ENCODE data around the gene CDKN2AIP.

CDKN2AIP gene

DNA sequence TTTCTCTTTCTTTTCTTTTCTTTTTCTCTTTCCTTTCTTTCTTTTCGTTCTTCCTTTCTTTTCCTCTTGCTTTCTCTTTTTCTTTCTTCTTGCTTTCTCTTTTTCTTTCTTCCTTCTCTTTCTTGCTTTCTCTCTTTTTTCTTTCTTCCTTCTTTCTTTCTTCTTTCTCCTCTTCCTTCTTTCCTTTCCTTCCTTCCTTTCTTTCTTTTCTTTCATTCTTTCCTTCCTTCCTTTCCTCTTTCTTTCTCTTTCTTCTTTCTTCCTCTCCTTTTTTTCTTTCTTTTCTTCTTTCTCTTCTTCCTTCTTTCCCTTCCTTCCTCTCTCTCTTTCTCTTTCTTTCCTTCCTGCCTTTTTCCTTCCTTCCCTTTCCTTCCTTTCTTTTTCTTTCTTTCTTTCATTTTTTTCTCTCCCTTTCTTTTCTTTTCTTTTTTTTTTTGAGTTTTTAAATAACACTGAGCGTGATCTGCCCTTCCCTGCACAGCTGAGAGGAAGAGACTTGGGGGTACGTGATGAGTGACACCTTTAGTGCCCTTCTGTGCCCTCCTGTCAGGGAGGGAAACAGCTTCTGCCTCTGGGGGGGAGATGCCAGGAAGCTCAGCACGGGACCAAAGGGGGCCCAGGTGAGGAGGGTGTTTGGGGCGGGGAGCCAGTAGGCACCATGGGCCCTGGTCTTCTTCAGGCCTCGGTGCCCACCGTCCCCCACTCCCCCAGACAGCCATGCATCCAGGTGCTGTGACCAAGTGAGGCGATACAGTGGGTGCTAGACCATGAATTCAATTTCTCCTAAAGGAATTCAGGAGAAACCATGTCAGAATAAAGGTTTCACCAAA is 36.6 kb upstream of the CDKN2AIP start:
- Histone ChIP-seq H3K4me1 (ENCODE audit: insufficient read depth, insufficient read length) (no peaks in the 10 kb centered on the region), H3K9me3 (ENCODE audit: insufficient read depth, low read length) (no peaks in the 10 kb centered on the region), H3K4me3 (ENCODE audit: insufficient read length, low read depth) (no peak overlapping the region), H3K27me3 (ENCODE audit: insufficient read depth, insufficient read length) (no peaks in the 10 kb centered on the region), H3K9ac (ENCODE audit: insufficient read length, low read depth) (no peak overlapping the region), H3K36me3 (ENCODE audit: insufficient read depth, insufficient read length, low read length) (no peaks in the 10 kb centered on the region)
- no peak for TF ChIP-seq SUZ12 (IDR thresholded peaks at IDR 0.05; ENCODE audit: extremely low read depth, insufficient read depth, insufficient read length)
- TF ChIP-seq YY1 (IDR thresholded peaks at IDR 0.05; ENCODE audit: insufficient read depth, insufficient read length): no peak
- no peak for TF ChIP-seq ZNF274 (IDR thresholded peaks at IDR 0.05; ENCODE audit: low read depth, low read length)
- DNase-seq (ENCODE audit: low read depth, low spot score): no peak

DNA sequence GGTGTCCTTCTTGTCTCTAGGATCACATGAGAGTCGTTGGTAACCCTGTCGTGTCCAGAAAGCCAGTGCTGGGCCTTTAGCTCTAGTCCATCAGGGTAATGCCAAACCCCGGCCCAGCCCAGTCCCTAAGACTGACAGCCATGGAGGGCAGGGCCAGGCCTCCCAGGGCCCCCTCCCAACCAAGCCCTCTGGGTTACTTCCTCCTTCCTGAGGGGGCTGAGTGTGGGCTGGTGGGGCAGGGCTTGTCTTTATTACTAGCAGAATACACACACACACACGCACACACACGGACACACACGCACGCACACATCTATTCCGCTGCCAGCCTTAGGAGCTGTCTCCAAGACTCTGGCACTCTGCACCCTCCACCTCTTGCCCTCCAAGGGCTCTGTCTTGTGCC is 35.6 kb upstream of the CDKN2AIP start:
- no peak for TF ChIP-seq ZNF274 (IDR thresholded peaks at IDR 0.05; ENCODE audit: low read depth, low read length)
- no peak for TF ChIP-seq YY1 (IDR thresholded peaks at IDR 0.05; ENCODE audit: insufficient read depth, insufficient read length)
- no peak for TF ChIP-seq SUZ12 (IDR thresholded peaks at IDR 0.05; ENCODE audit: extremely low read depth, insufficient read depth, insufficient read length)
- Histone ChIP-seq H3K4me3 (ENCODE audit: insufficient read length, low read depth) (no peak overlapping the region), H3K9me3 (ENCODE audit: insufficient read depth, low read length) (no peaks in the 10 kb centered on the region), H3K27me3 (ENCODE audit: insufficient read depth, insufficient read length) (no peaks in the 10 kb centered on the region), H3K4me1 (ENCODE audit: insufficient read depth, insufficient read length) (no peaks in the 10 kb centered on the region), H3K9ac (ENCODE audit: insufficient read length, low read depth) (no peak overlapping the region), H3K36me3 (ENCODE audit: insufficient read depth, insufficient read length, low read length) (no peaks in the 10 kb centered on the region)
- DNase-seq (ENCODE audit: low read depth, low spot score): no peak

DNA sequence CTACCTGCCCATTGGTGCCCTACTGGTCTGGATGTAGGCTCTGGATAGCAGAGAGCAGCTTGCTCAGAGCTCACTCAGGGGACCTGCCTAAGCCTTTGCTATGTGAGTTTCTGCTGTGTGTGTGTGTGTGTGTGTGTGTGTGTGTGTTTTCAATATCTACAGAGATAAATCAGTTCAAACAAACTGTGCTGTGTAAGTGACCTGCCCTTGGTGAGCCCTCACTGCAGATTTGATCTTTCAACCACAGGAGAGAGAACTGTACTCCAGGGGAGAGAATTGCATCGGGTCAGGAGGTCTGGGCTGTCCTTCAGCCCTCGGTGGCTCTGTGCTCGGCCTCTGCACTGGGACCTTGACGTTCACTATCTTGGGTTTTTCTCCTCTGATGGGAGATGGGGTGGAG is 35.0 kb upstream of the CDKN2AIP start:
- no peak for DNase-seq (ENCODE audit: low read depth, low spot score)
- H3K9ac ChIP-seq (ENCODE audit: insufficient read length, low read depth): no peak overlapping the region
- H3K9me3 ChIP-seq (ENCODE audit: insufficient read depth, low read length): no peaks in the 10 kb centered on the region
- no peaks in the 10 kb centered on the region for H3K27me3 ChIP-seq (ENCODE audit: insufficient read depth, insufficient read length)
- no peak overlapping the region for H3K4me3 ChIP-seq (ENCODE audit: insufficient read length, low read depth)
- H3K4me1 ChIP-seq (ENCODE audit: insufficient read depth, insufficient read length): no peaks in the 10 kb centered on the region
- H3K36me3 ChIP-seq (ENCODE audit: insufficient read depth, insufficient read length, low read length): no peaks in the 10 kb centered on the region
- TF ChIP-seq YY1 (IDR thresholded peaks at IDR 0.05; ENCODE audit: insufficient read depth, insufficient read length) (no peak), ZNF274 (IDR thresholded peaks at IDR 0.05; ENCODE audit: low read depth, low read length) (no peak), SUZ12 (IDR thresholded peaks at IDR 0.05; ENCODE audit: extremely low read depth, insufficient read depth, insufficient read length) (no peak)

DNA sequence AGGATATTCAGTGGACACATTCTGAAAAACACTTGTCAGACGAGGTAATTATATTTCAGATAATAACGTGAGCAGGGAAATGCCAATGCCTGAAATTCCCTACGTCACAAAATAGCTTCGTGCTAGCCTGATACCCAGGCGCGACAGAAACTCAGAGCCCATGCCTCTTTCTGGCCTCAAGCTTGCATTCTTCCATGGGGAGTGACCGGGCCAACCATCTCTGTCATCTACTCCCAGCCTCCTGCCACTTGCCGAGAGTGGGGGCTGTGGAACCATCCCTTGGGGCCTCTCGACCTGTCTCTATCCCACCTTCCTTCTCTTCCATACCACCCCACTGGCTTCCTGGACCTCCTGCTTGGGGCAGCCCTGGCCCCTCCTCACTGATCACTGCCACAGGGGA is 34.5 kb upstream of the CDKN2AIP start:
- no peak for DNase-seq (ENCODE audit: low read depth, low spot score)
- H3K27me3 ChIP-seq (ENCODE audit: insufficient read depth, insufficient read length): no peaks in the 10 kb centered on the region
- H3K4me3 ChIP-seq (ENCODE audit: insufficient read length, low read depth): no peak overlapping the region
- H3K9me3 ChIP-seq (ENCODE audit: insufficient read depth, low read length): no peaks in the 10 kb centered on the region
- H3K36me3 ChIP-seq (ENCODE audit: insufficient read depth, insufficient read length, low read length): no peaks in the 10 kb centered on the region
- no peaks in the 10 kb centered on the region for H3K4me1 ChIP-seq (ENCODE audit: insufficient read depth, insufficient read length)
- H3K9ac ChIP-seq (ENCODE audit: insufficient read length, low read depth): no peak overlapping the region
- TF ChIP-seq YY1 (IDR thresholded peaks at IDR 0.05; ENCODE audit: insufficient read depth, insufficient read length) (no peak), ZNF274 (IDR thresholded peaks at IDR 0.05; ENCODE audit: low read depth, low read length) (no peak), SUZ12 (IDR thresholded peaks at IDR 0.05; ENCODE audit: extremely low read depth, insufficient read depth, insufficient read length) (no peak)

DNA sequence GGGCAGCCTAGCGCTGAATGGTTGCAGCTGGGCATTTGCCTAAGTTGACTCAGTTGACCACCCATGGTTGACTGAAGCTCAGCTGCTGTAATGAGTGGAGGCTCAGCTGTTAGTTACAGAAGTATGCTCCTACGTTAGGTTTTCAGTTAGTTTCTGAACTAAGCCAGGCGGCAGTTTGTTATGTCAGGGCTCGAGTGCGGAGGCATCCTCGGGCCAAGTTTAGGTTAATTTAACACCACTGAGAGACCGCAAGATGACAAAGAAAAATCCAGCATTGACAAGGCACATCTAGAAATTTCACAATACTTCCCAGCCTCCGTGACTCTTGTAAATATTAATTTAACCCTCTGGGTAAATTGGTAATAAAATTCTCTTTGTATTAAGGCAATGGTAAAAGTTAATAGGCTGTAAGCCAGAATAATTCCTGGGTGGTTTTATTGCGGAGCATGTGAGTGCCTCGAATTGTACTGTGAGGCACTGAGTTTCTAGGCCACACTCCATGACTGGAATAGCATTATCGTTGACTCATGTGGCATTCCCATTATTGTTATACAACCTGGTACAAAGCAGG is 33.1 kb upstream of the CDKN2AIP start:
- H3K36me3 ChIP-seq (ENCODE audit: insufficient read depth, insufficient read length, low read length): no peaks in the 10 kb centered on the region
- H3K4me1 ChIP-seq (ENCODE audit: insufficient read depth, insufficient read length): no peaks in the 10 kb centered on the region
- H3K4me3 ChIP-seq (ENCODE audit: insufficient read length, low read depth): no peak overlapping the region
- H3K27me3 ChIP-seq (ENCODE audit: insufficient read depth, insufficient read length): no peaks in the 10 kb centered on the region
- no peak overlapping the region for H3K9ac ChIP-seq (ENCODE audit: insufficient read length, low read depth)
- H3K9me3 ChIP-seq (ENCODE audit: insufficient read depth, low read length): no peaks in the 10 kb centered on the region
- TF ChIP-seq YY1 (IDR thresholded peaks at IDR 0.05; ENCODE audit: insufficient read depth, insufficient read length) (no peak), ZNF274 (IDR thresholded peaks at IDR 0.05; ENCODE audit: low read depth, low read length) (no peak), SUZ12 (IDR thresholded peaks at IDR 0.05; ENCODE audit: extremely low read depth, insufficient read depth, insufficient read length) (no peak)
- DNase-seq (ENCODE audit: low read depth, low spot score): no peak

DNA sequence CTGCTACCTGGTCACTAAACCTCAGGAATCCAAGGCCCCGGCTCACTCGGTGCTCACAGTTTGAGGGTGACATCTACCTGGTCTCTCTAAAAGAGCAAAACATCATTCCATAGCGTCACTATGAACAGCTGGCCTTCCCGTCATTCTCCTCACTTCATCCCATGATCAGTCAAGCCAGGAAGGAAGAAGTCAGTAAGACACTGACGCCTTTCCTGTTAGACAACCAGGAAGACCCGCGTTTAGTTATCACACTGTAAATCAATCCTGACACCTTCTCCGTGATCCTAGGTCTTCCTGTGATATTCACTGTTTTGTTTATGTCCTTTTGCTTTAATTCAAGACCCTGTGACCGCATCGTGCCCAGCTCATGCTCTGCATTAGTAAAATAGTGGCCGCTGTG is 31.6 kb upstream of the CDKN2AIP start:
- no peaks in the 10 kb centered on the region for H3K27me3 ChIP-seq (ENCODE audit: insufficient read depth, insufficient read length)
- no peak overlapping the region for H3K4me3 ChIP-seq (ENCODE audit: insufficient read length, low read depth)
- no peaks in the 10 kb centered on the region for H3K36me3 ChIP-seq (ENCODE audit: insufficient read depth, insufficient read length, low read length)
- TF ChIP-seq SUZ12 (IDR thresholded peaks at IDR 0.05; ENCODE audit: extremely low read depth, insufficient read depth, insufficient read length): no peak
- TF ChIP-seq ZNF274 (IDR thresholded peaks at IDR 0.05; ENCODE audit: low read depth, low read length): no peak
- TF ChIP-seq YY1 (IDR thresholded peaks at IDR 0.05; ENCODE audit: insufficient read depth, insufficient read length): no peak
- DNase-seq (ENCODE audit: low read depth, low spot score): no peak
- H3K4me1 ChIP-seq (ENCODE audit: insufficient read depth, insufficient read length): no peaks in the 10 kb centered on the region
- H3K9me3 ChIP-seq (ENCODE audit: insufficient read depth, low read length): no peaks in the 10 kb centered on the region
- no peak overlapping the region for H3K9ac ChIP-seq (ENCODE audit: insufficient read length, low read depth)

All from NT2/D1 (cell line).